HG02943 (cell line): ENCODE data around the gene HYAL2.

Experiments used
- ATAC-seq: cut with Tn5 transposase; IDR thresholded peaks from one replicate; pipeline ENCODE4 v1.9.1; 2021; ENCODE audit warnings: mild to moderate bottlenecking, low read depth, moderate library complexity; ENCODE audit not compliant: unreplicated experiment

HYAL2 gene

GRCh38 chr3:50351323-50351697, 28.8 kb upstream of the HYAL2 start:
- no peak for ATAC-seq

GRCh38 chr3:50350527-50351322, 28.2 kb upstream of the HYAL2 start, which contains the start of the genes CYB561D2 and NPRL2:
Gene CYB561D2 (plus strand): TSS chr3:50350862. CDS start chr3:50351434, 572 bp downstream.
Gene NPRL2 (minus strand): TSS chr3:50350775. CDS start chr3:50350652, 123 bp downstream.
- ATAC-seq: peak; percentile 79

- no peak for ATAC-seq
Measured at GRCh38 chr3:50350213-50350526, 27.6 kb upstream of the HYAL2 start.

GRCh38 chr3:50347187-50347813, 24.8 kb upstream of the HYAL2 start:
- no peak for ATAC-seq

- no peak for ATAC-seq
Measured at GRCh38 chr3:50345586-50346234, 23.2 kb upstream of the HYAL2 start, which contains the start of gene ZMYND10. Gene ZMYND10 (minus strand): TSS chr3:50345732. CDS start chr3:50345579, 153 bp downstream.

GRCh38 chr3:50345008-50345407, 22.5 kb upstream of the HYAL2 start:
- ATAC-seq: no peak

GRCh38 chr3:50342813-50343633, 20.5 kb upstream of the HYAL2 start:
- ATAC-seq: no peak

- no peak for ATAC-seq
Measured at GRCh38 chr3:50341996-50342650, 19.6 kb upstream of the HYAL2 start.

- ATAC-seq: no peak
Measured at GRCh38 chr3:50341537-50341936, 19.0 kb upstream of the HYAL2 start.

GRCh38 chr3:50340448-50341329, 18.1 kb upstream of the HYAL2 start, which contains the start of gene RASSF1:
Gene RASSF1 (minus strand): TSS chr3:50340836. CDS start chr3:50340805, 31 bp downstream.
- ATAC-seq: no peak

GRCh38 chr3:50340147-50340447, 17.6 kb upstream of the HYAL2 start:
- ATAC-seq: no peak

GRCh38 chr3:50339485-50340146, 17.1 kb upstream of the HYAL2 start:
- no peak for ATAC-seq

GRCh38 chr3:50338965-50339364, 16.4 kb upstream of the HYAL2 start:
- no peak for ATAC-seq

GRCh38 chr3:50337175-50337861, 14.8 kb upstream of the HYAL2 start:
- ATAC-seq: peak; percentile 72

- ATAC-seq: peak; percentile 31
Measured at GRCh38 chr3:50336452-50337174, 14.1 kb upstream of the HYAL2 start.

GRCh38 chr3:50334339-50335075, 12.0 kb upstream of the HYAL2 start:
- no peak for ATAC-seq
